ENCODE data around the gene FUT4.
"Not testable (repeated sequence)": the region's sequence is repeated elsewhere in the genome, so short reads cannot be mapped to it uniquely, and the experiment has no call there.

FUT4 gene

DNA sequence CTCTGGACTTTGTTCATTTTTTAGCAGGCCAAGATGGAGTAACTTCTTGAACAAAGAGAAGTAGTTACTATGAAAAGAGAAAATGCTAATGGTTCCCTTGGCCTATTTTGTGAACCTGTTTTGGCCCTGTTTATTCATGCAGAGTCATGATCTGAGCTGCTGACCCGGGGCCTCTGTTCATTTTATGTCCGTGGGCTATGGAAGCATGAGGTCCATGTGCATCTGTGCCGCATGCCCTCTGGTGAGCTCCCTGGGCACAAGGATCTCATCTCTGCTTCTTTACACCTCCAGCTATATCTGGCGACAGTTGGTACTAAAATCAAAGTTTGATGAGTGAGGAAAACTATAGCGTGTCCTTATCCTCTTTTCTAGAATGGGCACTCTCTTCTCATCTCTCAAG lies 24.5 kb downstream of the FUT4 start:
- no peak for DNase-seq

DNA sequence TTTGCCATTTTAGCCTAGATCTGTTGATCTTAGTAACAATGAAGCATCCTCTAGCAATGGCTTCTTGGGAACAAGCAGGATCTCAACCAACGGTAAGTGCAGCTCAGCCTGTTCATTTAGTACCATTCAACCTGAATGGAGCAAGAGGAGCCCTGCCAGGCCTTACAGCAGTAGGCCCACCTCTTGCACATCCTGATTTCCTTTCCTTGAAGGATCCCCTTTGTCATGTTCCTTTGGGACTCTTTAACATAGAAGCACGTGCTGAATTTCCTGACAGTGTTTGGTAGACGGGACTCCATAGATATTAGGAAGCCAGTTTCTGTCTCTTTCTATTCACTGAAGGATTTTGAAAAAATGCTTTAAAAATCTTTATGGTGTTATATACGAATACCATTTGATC lies 25.0 kb downstream of the FUT4 start:
- no peak for DNase-seq

GRCh38 chr11:94572975-94573374 lies 29.3 kb downstream of the FUT4 start:
- DNase-seq = not testable (repeated sequence)

- DNase-seq = no peak
These were observed 30.7 kb downstream of the FUT4 start for GRCh38 chr11:94574193-94574961.

GRCh38 chr11:94576306-94576705 lies 32.6 kb downstream of the FUT4 start:
- DNase-seq = no peak

DNA sequence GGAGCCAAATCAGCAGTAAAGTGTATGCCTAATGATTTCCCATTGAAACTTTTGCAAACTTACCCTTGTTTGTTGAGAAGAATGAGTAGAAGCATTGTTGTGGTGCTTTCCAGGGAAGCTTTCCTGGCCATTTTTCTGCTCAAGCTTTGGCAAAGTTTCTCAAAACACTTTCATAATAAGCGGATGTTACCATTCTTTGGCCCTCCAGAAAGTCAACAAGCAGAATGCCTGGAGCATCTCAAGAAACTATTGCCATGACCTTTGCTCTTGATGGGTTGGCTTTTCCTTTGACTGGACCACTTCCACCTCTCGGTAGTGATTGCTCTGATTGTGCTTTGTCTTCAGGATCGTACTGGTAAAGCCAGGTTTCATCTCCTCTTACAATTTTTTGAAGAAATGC lies 34.1 kb downstream of the FUT4 start:
- DNase-seq = no peak

GRCh38 chr11:94581926-94582325 lies 38.2 kb downstream of the FUT4 start:
- no peak for DNase-seq

GRCh38 chr11:94583213-94583865 lies 39.6 kb downstream of the FUT4 start:
- DNase-seq = no peak

- no peak for DNase-seq
These were observed 40.3 kb downstream of the FUT4 start for GRCh38 chr11:94583866-94584500.

DNA sequence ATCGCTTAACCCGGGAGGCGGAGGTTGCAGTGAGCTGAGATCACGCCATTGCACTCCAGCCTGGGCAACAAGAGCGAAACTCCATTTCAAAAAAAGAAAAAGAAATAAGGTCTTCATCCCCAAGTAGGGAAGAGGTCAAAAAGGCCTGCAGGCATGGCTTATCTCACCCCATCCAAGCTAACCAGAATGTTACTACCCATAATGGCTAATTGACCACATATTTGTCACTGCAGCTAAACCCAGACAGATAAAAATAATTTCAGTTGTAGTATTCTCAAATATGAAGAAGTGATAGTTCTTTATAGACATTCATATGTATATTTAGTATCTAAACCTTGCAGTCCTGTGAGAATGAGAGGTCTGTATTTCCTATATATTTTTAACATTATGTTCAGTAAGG lies 41.3 kb downstream of the FUT4 start:
- no peak for DNase-seq

GRCh38 chr11:94585399-94585798 lies 41.7 kb downstream of the FUT4 start:
- DNase-seq = no peak

GRCh38 chr11:94586546-94586945 lies 42.8 kb downstream of the FUT4 start:
- no peak for DNase-seq

- DNase-seq = no peak
These were observed 43.3 kb downstream of the FUT4 start for GRCh38 chr11:94586978-94587377.

DNA sequence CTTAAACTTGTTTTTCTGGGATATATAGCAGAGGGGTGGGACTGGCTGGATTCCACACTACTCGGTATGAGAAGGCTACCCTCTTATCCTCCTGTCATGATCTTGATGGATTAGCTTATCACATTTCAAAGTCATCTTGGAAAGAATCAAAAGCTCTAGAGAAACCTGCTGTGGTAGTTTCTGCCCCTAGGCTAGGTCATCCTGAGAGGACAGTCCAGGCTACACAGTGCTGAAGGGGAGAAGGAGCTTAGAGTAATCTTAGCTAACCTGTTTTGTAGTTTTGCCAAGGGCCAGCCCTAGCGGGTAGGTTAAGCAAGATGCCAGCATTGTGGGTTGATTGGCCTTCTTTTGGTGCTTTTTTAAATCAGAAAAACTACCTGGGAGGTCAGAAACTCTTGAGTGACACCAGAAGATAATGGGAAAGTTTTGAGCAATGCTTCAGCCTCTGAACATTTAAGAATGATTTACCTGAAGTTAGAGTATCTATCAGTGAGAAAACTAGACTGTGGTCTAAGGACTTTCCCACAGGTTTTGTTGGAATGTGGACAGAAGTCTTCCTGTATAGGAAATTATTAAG lies 44.7 kb downstream of the FUT4 start:
- no peak for DNase-seq

GRCh38 chr11:94590352-94591041 lies 46.8 kb downstream of the FUT4 start:
- DNase-seq = no peak

GRCh38 chr11:94593030-94593429 lies 49.3 kb downstream of the FUT4 start:
- DNase-seq = no peak

DNA sequence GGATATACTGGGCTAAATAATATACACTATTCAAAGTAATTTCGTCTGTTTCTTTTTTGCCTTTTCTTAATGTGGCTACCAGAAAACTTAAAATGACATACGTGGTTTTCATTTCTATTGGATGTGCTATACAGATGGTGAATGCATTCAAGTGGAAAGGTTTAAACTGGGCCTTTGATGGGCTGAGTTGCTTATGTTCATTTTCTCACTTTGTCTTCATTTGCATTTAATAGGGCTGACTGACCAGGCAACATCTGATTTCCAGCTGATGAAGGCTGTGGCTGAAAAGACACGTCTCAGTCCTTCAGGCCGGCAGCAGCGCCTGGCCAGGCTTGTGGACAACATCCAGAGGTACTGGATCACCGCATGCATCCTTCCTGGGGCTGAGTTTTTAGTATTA lies 51.4 kb downstream of the FUT4 start:
- no peak for DNase-seq

DNA sequence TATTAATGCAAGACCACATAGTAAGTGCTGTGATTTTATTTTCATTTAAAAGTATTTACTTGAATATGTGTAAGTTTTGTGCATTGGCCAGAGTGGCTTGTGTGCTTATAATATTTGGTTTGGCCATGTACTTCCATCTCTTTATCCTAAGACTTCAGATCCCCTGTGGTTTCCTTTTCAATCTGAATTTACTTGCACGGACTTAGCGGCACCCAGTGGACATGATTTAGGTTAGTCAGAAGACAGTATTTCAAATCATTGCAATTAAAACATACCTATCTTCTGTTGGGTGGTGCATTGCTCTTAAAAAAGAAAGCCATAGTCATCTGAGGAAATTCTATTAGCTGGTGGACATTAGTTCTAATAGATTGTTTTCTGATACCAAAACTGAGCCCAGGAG lies 54.2 kb downstream of the FUT4 start:
- DNase-seq = no peak
